LoVo (cell line): ENCODE measurements around the gene ATP2C2.

Experiments used
- DNase-seq: peaks from one replicate; pipeline ENCODE4 v3.0.0-alpha.2; 2016; ENCODE audit warnings: low spot score

Gene ATP2C2

GRCh38 chr16:84476401-84476800, 108.1 kb downstream of the ATP2C2 start:
- DNase-seq: no peak

DNA sequence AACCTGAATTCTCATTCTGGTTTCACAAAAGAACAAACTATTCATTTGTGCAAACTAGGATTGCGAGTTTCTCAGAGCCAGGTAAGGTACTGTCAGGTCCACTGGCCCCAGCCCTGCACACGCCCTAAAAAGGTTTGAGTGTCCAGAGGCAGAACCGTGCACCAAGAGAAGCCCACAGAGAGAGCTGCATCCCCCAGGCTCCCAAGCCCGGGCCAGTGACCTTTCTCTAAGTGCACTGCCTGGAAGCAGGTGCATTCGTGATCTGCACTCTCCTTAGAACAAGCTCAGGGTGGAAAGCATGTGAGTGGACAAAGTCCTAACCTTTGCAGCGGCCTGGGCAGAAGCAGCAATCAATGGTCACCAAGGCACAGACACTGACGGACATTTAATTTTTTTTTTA, 109.3 kb downstream of the ATP2C2 start:
- DNase-seq: no peak

DNA sequence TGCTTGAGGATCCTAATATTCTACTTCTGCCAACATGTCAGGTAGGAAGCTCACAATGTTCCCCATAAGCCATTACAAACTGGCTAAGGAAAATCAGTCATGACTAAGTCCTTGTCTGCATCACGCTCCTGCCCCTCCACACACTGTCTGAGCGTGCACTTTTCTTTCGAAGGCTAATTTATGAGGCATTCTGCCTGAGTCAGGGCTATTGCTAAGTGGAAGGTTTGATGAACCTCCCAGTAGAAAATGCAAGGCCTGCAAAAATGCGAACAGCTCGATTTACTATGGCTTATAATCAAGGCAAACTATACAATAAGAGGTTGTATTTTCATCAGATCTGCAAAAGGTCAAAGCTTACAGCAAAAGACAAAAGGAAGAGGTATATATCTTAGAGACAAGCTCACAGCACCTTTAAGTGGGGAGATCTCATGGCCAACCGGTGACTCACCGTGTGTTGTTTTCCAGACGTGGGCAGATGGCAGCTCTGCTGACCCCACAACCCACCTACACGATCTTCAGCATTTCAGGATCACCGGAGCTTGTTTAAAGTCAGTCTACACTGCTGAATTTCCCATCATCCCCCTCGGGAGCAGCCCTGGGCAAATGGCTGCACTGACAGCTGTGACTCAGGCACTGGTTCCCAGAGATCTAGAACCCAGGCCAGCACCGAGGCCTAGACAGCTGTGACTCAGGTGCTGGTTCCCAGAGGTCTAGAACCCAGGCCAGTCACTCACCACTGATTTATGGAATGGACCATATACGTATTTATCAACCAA, 110.0 kb downstream of the ATP2C2 start:
- DNase-seq: no peak

DNA sequence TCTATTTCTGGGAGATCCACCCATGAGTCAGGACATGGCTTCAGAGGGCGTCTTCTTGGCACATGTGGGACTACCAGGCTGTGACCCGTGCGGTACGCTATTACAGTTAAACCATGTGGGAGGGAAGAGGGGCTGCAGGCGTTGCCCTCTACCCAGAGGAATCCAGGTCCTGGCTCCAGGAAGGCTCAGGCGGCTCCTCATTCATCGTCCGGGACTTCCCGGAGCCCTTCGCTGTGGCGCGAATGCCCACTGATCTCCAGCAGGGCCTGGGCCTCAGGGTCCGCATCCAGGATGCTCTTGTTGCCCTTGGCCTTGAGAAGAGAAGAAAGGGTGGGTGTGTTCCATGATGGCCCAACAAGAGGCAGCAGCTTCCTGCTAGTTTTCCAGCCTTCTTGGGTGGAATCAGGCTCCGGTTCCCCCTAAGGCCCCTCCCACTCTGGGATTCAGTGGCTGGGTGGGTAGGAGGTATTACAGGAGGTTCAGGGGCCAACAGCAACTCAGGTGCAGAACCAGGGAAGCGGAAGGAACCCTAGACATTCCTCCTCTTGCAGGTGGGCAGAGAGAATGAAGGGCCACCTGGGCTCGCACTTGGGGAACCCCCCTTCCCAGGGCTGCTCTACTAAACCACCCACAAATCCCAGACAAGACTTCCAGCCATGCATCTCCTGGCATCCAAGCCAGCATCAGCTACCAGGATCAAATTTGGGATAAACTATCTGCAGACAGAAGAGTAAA, 111.5 kb downstream of the ATP2C2 start:
- DNase-seq: no peak

- DNase-seq: no peak
Measured at GRCh38 chr16:84481051-84481735, 112.9 kb downstream of the ATP2C2 start.

GRCh38 chr16:84482001-84482891, 113.9 kb downstream of the ATP2C2 start:
- DNase-seq: no peak

GRCh38 chr16:84482951-84483881, 114.9 kb downstream of the ATP2C2 start:
- DNase-seq: no peak

DNA sequence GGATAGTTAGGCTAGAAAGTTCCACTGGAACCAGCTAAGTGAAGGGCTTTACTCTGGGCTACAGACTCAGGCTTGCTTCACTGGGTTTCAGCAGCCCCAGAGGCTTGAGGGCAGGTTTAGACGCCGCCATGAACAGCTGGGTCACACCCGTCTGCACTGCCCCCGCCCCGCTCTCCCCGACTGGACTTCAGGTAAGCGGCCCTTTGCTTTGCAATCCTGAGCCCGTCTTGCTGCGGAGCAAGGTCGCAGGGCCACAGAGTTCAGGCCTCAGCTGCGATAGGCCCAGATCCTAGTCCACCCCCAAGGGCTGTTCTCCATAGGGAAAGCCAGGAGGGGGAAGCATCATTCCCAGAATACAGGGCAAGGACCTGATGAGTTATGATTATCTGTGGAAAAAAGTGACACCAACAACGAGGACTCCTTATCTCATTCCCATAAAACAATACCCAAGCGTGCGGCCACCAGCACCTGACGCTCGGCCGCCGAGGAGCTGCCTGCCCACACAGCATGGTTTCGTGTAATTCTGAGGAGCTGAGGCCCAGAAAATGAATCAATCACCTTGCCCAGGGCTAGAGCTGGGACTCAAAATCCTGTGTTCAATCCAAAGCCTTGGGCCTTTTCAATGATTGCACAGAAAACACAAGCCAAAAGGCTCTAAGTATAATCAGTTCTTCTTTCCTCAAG, 115.7 kb downstream of the ATP2C2 start:
- no peak for DNase-seq

GRCh38 chr16:84484579-84485254, 116.4 kb downstream of the ATP2C2 start:
- no peak for DNase-seq

DNA sequence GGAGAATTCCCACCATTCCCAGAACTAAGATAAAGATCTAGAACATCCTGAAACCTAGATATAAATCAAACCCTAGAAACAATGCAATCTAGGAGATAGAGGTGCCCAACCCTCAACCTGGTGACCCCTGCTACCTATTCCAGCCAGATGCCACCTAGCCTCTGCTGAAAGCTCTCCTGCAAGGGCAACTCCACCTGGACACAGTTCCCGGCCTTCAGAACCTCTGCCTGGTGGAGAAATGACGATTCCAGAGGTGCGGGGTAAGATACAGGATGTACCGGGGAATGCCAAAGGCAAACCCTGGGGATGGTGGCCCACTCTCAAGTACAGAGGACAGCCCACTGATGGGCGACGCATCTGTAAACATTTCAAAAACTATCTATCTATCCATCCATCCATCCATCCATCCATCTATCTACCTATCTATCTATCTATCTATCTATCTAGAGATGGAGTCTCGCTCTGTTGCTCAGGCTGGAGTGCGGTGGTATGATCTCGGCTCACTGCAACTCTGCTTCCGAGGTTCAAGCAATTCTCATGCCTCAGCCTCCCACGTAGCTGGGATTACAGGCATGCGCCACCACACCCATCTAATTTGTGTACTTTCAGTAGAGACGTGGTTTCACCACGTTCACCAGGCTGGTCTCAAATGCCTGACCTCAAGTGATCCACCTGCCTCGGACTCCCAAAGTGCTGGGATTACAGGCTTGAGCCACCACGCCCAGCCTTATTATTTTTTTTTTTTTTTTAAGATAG, 117.1 kb downstream of the ATP2C2 start:
- no peak for DNase-seq

- no peak for DNase-seq
Measured at GRCh38 chr16:84486126-84486525, 117.8 kb downstream of the ATP2C2 start.

- DNase-seq: no peak
Measured at GRCh38 chr16:84486551-84487235, 118.4 kb downstream of the ATP2C2 start.

DNA sequence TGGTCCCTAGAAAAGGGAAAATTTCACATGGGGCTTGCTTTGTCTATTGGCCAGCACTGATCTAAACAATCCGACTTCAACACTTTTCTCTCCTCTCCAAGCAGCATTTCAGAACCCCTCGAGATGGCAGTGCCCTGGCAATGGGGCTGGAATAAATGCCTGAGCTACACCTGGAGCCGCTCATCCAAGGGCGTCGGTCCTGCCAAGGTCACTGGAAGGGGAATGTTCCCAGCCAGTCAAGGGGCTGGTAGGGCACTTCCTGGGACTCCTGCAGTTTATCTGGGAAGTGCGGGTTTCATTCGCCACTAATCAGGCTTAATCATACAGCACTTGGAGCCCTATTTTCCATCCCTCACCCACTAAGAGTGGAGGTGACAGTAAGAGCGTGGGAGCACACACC, 119.0 kb downstream of the ATP2C2 start:
- no peak for DNase-seq

- DNase-seq: no peak
Measured at GRCh38 chr16:84489131-84489530, 120.8 kb downstream of the ATP2C2 start.

- no peak for DNase-seq
Measured at GRCh38 chr16:84495506-84495905, 127.2 kb downstream of the ATP2C2 start.

GRCh38 chr16:84496991-84497390, 128.7 kb downstream of the ATP2C2 start:
- DNase-seq: no peak

DNA sequence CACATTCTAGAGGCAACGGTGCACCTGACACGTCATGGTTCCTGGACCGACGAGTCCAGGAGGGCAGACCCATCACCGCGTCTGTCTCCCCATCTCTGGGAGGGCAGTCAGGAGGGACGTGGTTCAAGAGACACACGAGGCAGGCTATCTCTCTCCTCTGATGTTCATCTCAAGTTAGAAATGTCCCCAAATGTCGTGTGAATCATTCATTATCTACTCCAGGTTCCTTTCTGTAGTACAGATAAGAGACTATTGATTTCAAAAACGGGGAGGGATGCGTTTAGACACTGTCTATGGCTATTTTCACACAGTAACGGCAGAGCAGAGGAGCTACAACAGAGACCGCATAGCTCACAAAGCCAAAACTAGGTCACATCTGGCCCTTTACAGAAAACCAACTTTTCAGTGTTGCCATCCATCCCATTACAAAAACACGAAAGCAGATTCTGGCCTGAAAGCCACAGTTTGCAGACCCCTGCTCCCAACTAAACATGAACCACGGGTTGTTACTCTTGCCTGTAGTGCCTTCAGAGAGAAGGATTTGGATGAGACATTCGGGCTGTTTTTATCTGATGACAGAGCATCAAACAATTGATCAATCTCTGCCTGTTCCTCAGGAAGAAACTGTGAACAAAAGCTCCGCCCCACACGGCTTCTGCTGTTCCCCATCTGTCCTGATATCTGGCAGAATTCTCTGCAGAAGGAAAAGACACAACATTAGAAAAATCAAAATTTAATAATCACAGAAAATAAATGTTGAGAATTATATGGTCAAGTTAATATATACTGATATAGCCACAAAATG, 129.3 kb downstream of the ATP2C2 start:
- no peak for DNase-seq
